Naive thymus-derived CD8-positive, alpha-beta T cell (primary cell): ENCODE data around the gene RNF157. TPM values are rescaled to one million over a fixed set of nuclear protein-coding genes. Genes with fewer than 3 reads are reported as not detected.

Source experiments
- ATAC-seq, 2 donors: fragments of 150-1000 bp; cut with Tn5 transposase in 1 of 2; sonication (Bioruptor Pico), chemical (Tn5 transposase) in 1 of 2; 1 replicate in 1 of 2; 2 replicates in 1 of 2; pipeline ENCODE4 v1.10.0; 2021; ENCODE audit warnings: mild to moderate bottlenecking in 2 of 2, moderate library complexity in 2 of 2
- POLR2A ChIA-PET: fragments of 350-600 bp; sonication (Branson Sonifier 250); formaldehyde crosslinking; loops from one replicate; lab custom pipeline; 2021; ENCODE audit warnings: antibody characterized with exemption; lab: Charles Lee
- DNase-seq, 10 donors: peaks; one replicate each; pipeline versions ENCODE4 v3.0.0 to v3.0.0-alpha.2; 2020 to 2022
- H3K27ac Mint-ChIP-seq, 10 donors: one replicate each; pipeline ENCODE4 v1.8.0; 2020 to 2022; ENCODE audit warnings: mild to moderate bottlenecking in 10 of 10, mixed read lengths in 10 of 10, moderate library complexity in 4 of 10, inconsistent platforms in 1 of 10
- H3K27me3 Mint-ChIP-seq, 5 donors: one replicate each; pipeline ENCODE4 v1.8.0; 2021 to 2022; ENCODE audit warnings: mixed read lengths in 5 of 5
- H3K36me3 Mint-ChIP-seq, 3 donors: one replicate each; pipeline ENCODE4 v1.8.0; 2020 to 2022; ENCODE audit warnings: mixed read lengths in 3 of 3, mild to moderate bottlenecking in 2 of 3, inconsistent platforms in 1 of 3
- H3K4me1 Mint-ChIP-seq, 4 donors: one replicate each; pipeline ENCODE4 v1.8.0; 2021 to 2022; ENCODE audit warnings: mixed read lengths in 4 of 4
- H3K4me3 Mint-ChIP-seq, 10 donors: one replicate each; pipeline ENCODE4 v1.8.0; 2020 to 2022; ENCODE audit warnings: mild to moderate bottlenecking in 10 of 10, mixed read lengths in 10 of 10, moderate library complexity in 6 of 10, inconsistent platforms in 1 of 10
- H3K9me3 Mint-ChIP-seq, 9 donors: one replicate each; pipeline ENCODE4 v1.8.0; 2020 to 2022; ENCODE audit warnings: mixed read lengths in 9 of 9, mild to moderate bottlenecking in 3 of 9, inconsistent platforms in 1 of 9, moderate library complexity in 1 of 9
- polyA plus RNA-seq, 3 donors: library from polyadenylated mRNA; unstranded; fragments of 300-500 nt; fragmentation: Illumina TruSeq; gene quantifications; one replicate each; pipeline ENCODE4 v1.2.3, GENCODE V29; 2021
- total RNA-seq, 8 experiments: library from RNA in 2 of 8; stranded (reverse) in 2 of 8; gene quantifications; one replicate each; pipeline ENCODE4 v1.2.3 and lab custom pipeline; 2021 to 2026

The RNF157 gene
- total and polyA plus RNA-seq, 5 experiments from 2014 or later, result 4.9 to 46.4 (median 29.4) TPM

- Mint-ChIP-seq H3K4me1 (peaks cover 23 to 69% (median 60%) of the 10 kb centered on the region in 4 donors), H3K27me3 (no peaks in the 10 kb centered on the region)
These were observed 58.1 kb downstream of the RNF157 start for GRCh38 chr17:76182016-76182764.

GRCh38 chr17:76179496-76180467, 60.5 kb downstream of the RNF157 start:
- H3K4me3 Mint-ChIP-seq, result peak overlapping the region; percentile 43 to 80 (median 72)
- POLR2A ChIA-PET, result interaction anchor here (0.5 to 20.4 kb wide), 22 partner anchors 8 to 348 kb away, joined by 3 to 527 read pairs (median 8); partner anchors contain the start of genes FOXJ1, RNF157 and UBALD2
- H3K27ac Mint-ChIP-seq, result peak overlapping the region; percentile 81 to 97 (median 94)
- peaks cover 27 to 67% (median 65%) of the 10 kb centered on the region in 4 donors for H3K4me1 Mint-ChIP-seq
- H3K36me3 Mint-ChIP-seq, result peaks cover 2 to 8% (median 7%) of the 10 kb centered on the region in 3 donors
- H3K27me3 Mint-ChIP-seq, result no peaks in the 10 kb centered on the region
- DNase-seq (peak in 9 of 10 donors; percentile 29 to 77 (median 54)), ATAC-seq (peak; percentile 77 to 84)
- no peaks in the 10 kb centered on the region for H3K9me3 Mint-ChIP-seq

More at GRCh38 chr17:76182016-76182764, 58.1 kb downstream of the RNF157 start:
- Mint-ChIP-seq H3K36me3 (peaks cover 5 to 12% (median 10%) of the 10 kb centered on the region in 3 donors), H3K27ac (peak overlapping the region; percentile 31 to 98 (median 95)), H3K4me3 (peak overlapping the region in 9 of 10 donors; percentile 6 to 75 (median 55)), H3K9me3 (no peaks in the 10 kb centered on the region)
- POLR2A ChIA-PET, result interaction anchor here (0.6 to 20.4 kb wide), 17 partner anchors 9 to 98 kb away, joined by 3 to 527 read pairs (median 5); partner anchors contain the start of genes FOXJ1 and UBALD2
- DNase-seq (peak; percentile 77 to 96 (median 91)), ATAC-seq (peak; percentile 70 to 73)

GRCh38 chr17:76178124-76178523, 62.2 kb downstream of the RNF157 start:
- no peak for DNase-seq
- Mint-ChIP-seq H3K36me3 (peaks cover 0 to 3% (median 0%) of the 10 kb centered on the region in 3 donors), H3K4me3 (peak overlapping the region in 5 of 10 donors; percentile 26 to 75 (median 48)), H3K27ac (peak overlapping the region; percentile 81 to 97 (median 94)), H3K4me1 (peaks cover 21 to 64% (median 58%) of the 10 kb centered on the region in 4 donors), H3K9me3 (no peaks in the 10 kb centered on the region), H3K27me3 (no peaks in the 10 kb centered on the region)
- no peak for ATAC-seq
- POLR2A ChIA-PET, result interaction anchor here (0.6 to 20.4 kb wide), 11 partner anchors 10 to 108 kb away, joined by 3 to 527 read pairs (median 41); partner anchors contain the start of genes FOXJ1 and UBALD2

GRCh38 chr17:76176701-76177574, 63.4 kb downstream of the RNF157 start:
- DNase-seq, result no peak
- Mint-ChIP-seq H3K9me3 (no peaks in the 10 kb centered on the region), H3K4me1 (peaks cover 24 to 61% (median 52%) of the 10 kb centered on the region in 4 donors), H3K36me3 (peaks cover 0 to 9% (median 0%) of the 10 kb centered on the region in 3 donors), H3K27ac (peak overlapping the region; percentile 89 to 97 (median 95)), H3K27me3 (no peaks in the 10 kb centered on the region), H3K4me3 (peak overlapping the region in 3 of 10 donors; percentile 14 to 74 (median 46))
- ATAC-seq, result no peak
- POLR2A ChIA-PET, result interaction anchor here (0.6 to 20.4 kb wide), 11 partner anchors 8 to 91 kb away, joined by 3 to 527 read pairs (median 41); partner anchors contain the start of genes FOXJ1 and UBALD2

- H3K4me1 Mint-ChIP-seq, result peaks cover 12 to 40% (median 27%) of the 10 kb centered on the region in 4 donors
- POLR2A ChIA-PET, result interaction anchor here (0.7 to 20.4 kb wide), 5 partner anchors 8 to 93 kb away, joined by 3 to 527 read pairs (median 4); partner anchors contain the start of gene UBALD2
- peak overlapping the region in 9 of 10 donors; percentile 41 to 88 (median 67) for H3K27ac Mint-ChIP-seq
- H3K9me3 Mint-ChIP-seq, result no peaks in the 10 kb centered on the region
- no peaks in the 10 kb centered on the region for H3K27me3 Mint-ChIP-seq
- H3K4me3 Mint-ChIP-seq, result no peak overlapping the region
- DNase-seq, result no peak
- H3K36me3 Mint-ChIP-seq, result peaks cover 0 to 24% (median 4%) of the 10 kb centered on the region in 3 donors
- no peak for ATAC-seq
These were observed 66.3 kb downstream of the RNF157 start for GRCh38 chr17:76174037-76174436.

- POLR2A ChIA-PET, result interaction anchor here (0.9 to 20.4 kb wide), 4 partner anchors 9 to 94 kb away, joined by 3 to 527 read pairs (median 42); partner anchors contain the start of gene UBALD2
- Mint-ChIP-seq H3K27ac (peak overlapping the region in 4 of 10 donors; percentile 63 to 88 (median 72)), H3K4me3 (no peak overlapping the region), H3K27me3 (no peaks in the 10 kb centered on the region), H3K9me3 (no peaks in the 10 kb centered on the region), H3K4me1 (peaks cover 17 to 41% (median 25%) of the 10 kb centered on the region in 4 donors), H3K36me3 (peaks cover 0 to 29% (median 4%) of the 10 kb centered on the region in 3 donors)
- no peak for DNase-seq
- no peak for ATAC-seq
These were observed 66.8 kb downstream of the RNF157 start for GRCh38 chr17:76173474-76173873.

- POLR2A ChIA-PET, result interaction anchor here (0.7 to 9.9 kb wide), 4 partner anchors 9 to 19 kb away, joined by 3 to 79 read pairs (median 4); no protein-coding TSS in a partner anchor
These were observed 68.6 kb downstream of the RNF157 start for GRCh38 chr17:76171706-76172105.

GRCh38 chr17:76170114-76170513, 70.2 kb downstream of the RNF157 start:
- Mint-ChIP-seq H3K9me3 (no peaks in the 10 kb centered on the region), H3K36me3 (peaks cover 0 to 54% (median 11%) of the 10 kb centered on the region in 3 donors), H3K4me1 (peaks cover 3 to 32% (median 13%) of the 10 kb centered on the region in 4 donors), H3K27me3 (no peaks in the 10 kb centered on the region), H3K4me3 (no peak overlapping the region), H3K27ac (peak overlapping the region in 6 of 10 donors; percentile 31 to 76 (median 56))
- no peak for ATAC-seq
- no peak for DNase-seq
- POLR2A ChIA-PET, result interaction anchor here (0.6 to 9.9 kb wide), 7 partner anchors 8 to 1719 kb away, joined by 3 to 79 read pairs (median 5); partner anchors contain the start of gene FOXJ1

More at GRCh38 chr17:76171706-76172105, 68.6 kb downstream of the RNF157 start:
- Mint-ChIP-seq H3K4me1 (peaks cover 13 to 36% (median 22%) of the 10 kb centered on the region in 4 donors), H3K27me3 (no peaks in the 10 kb centered on the region), H3K9me3 (no peaks in the 10 kb centered on the region), H3K36me3 (peaks cover 0 to 44% (median 8%) of the 10 kb centered on the region in 3 donors), H3K27ac (peak overlapping the region in 7 of 10 donors; percentile 13 to 66 (median 28)), H3K4me3 (no peak overlapping the region)
- ATAC-seq (no peak), DNase-seq (no peak)

GRCh38 chr17:76166906-76167305, 73.4 kb downstream of the RNF157 start:
- Mint-ChIP-seq H3K4me1 (peaks cover 3 to 27% (median 17%) of the 10 kb centered on the region in 4 donors), H3K9me3 (no peaks in the 10 kb centered on the region), H3K27me3 (no peaks in the 10 kb centered on the region), H3K36me3 (peaks cover 0 to 77% (median 29%) of the 10 kb centered on the region in 3 donors), H3K4me3 (no peak overlapping the region), H3K27ac (no peak overlapping the region)
- POLR2A ChIA-PET, result interaction anchor here (0.5 to 9.9 kb wide), 7 partner anchors 11 to 122 kb away, joined by 3 to 79 read pairs (median 5); partner anchors contain the start of gene FOXJ1
- ATAC-seq (no peak), DNase-seq (no peak)

GRCh38 chr17:76166168-76166567, 74.1 kb downstream of the RNF157 start:
- Mint-ChIP-seq H3K27ac (peak overlapping the region in 4 of 10 donors; percentile 4 to 73 (median 36)), H3K36me3 (peaks cover 0 to 80% (median 33%) of the 10 kb centered on the region in 3 donors), H3K27me3 (no peaks in the 10 kb centered on the region), H3K4me1 (peaks cover 3 to 27% (median 17%) of the 10 kb centered on the region in 4 donors), H3K9me3 (no peaks in the 10 kb centered on the region), H3K4me3 (no peak overlapping the region)
- POLR2A ChIA-PET, result interaction anchor here (0.6 to 9.9 kb wide), 8 partner anchors 12 to 123 kb away, joined by 3 to 79 read pairs (median 4); partner anchors contain the start of gene UBALD2
- ATAC-seq (no peak), DNase-seq (no peak)
